HG03442 (cell line): Measurements from ENCODE around the gene SMAD4.
A peak's percentile ranks its signal among the peaks of the same experiment; 100 is the strongest.
"Not testable (repeated sequence)": the region's sequence is repeated elsewhere in the genome, so short reads cannot be mapped to it uniquely, and the experiment has no call there.

Source experiments
- ATAC-seq: cut with Tn5 transposase; IDR thresholded peaks from one replicate; pipeline ENCODE4 v1.9.1; 2021; ENCODE audit warnings: mild to moderate bottlenecking, moderate library complexity; ENCODE audit not compliant: unreplicated experiment

Gene SMAD4

DNA sequence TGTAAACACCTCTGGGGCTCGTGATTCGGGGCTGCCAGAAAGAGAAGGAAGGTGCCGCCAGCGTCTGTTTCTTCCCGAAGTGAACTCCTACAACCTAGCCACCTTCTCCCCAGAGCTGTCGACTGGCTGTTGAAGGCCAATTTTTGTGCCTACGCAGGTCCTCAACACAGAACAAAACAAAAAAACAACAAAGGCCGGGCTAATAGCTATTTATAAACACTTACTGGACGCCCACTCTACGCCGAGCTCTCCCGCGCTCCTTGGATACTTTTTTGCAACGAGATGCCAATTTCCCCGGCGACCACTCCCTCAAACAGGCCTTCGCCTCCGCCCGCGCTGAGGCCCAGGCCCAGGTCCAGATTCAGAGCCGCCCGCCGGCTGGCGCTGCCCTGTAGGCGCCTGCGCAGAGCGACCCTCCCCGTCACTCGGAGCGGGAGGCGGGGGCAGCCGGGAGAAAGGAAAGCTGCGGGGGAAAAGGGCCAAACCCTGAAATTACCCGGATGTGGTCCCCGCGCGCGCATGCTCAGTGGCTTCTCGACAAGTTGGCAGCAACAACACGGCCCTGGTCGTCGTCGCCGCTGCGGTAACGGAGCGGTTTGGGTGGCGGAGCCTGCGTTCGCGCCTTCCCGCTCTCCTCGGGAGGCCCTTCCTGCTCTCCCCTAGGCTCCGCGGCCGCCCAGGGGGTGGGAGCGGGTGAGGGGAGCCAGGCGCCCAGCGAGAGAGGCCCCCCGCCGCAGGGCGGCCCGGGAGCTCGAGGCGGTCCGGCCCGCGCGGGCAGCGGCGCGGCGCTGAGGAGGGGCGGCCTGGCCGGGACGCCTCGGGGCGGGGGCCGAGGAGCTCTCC, at the start of gene SMAD4:
TSS of gene SMAD4 (plus strand) at position 520 of the 843 bp plus-strand sequence. CDS start 16,834 bp downstream, outside the sequence.
- peak; percentile 72 for ATAC-seq

DNA sequence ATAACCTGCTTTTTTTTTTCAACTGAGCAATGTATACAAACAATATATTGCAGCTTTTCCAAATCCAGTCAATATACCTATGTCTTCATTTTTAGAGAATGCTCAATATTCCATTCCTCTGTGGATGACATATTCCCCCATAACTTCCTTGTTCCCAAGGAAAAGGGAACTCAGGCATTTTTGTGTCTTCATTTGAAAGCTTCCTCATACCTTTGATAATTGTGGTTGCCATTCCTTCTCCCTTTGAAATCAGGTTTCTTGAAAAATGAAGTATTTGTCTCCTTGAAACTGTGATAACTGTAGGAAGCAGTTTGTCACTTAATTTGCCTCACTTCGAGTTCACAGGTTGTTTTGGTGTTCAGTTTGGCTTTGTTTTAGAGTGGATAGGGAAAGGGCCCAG, 48.6 kb upstream of the SMAD4 start:
- no peak for ATAC-seq

DNA sequence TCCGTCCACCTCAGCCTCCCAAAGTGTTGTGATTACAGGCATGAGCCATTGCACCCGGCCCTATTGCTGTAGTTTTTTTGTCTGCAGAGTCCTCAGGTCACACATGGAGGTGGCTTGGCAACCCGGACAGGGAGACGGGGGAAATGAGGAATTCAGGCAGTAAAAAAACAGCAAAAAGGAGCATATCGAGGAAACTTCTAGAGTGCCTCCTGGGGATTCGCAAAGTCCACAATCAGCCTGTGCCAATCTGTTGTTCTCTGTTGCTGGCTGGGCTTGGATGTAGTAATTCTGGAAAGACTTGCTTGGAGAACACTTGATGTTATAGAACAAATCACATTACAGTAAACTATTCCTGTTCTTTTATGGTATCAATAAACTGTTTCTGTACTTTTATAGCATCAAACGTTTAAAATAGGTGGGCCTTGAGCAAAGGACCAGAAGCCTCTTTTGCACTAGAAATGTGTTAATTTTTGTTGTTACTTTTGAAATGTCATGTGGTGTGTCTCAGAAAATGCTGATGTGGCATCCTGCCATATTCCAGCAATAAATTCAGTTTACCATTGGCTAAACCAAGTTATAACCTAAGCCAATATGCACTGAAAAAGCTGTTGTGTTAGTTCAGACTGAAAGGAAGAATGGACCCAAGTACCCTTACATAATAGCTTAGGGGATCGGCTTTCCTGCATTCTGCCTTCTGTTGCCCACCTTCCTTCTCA, 47.8 kb upstream of the SMAD4 start:
- no peak for ATAC-seq

DNA sequence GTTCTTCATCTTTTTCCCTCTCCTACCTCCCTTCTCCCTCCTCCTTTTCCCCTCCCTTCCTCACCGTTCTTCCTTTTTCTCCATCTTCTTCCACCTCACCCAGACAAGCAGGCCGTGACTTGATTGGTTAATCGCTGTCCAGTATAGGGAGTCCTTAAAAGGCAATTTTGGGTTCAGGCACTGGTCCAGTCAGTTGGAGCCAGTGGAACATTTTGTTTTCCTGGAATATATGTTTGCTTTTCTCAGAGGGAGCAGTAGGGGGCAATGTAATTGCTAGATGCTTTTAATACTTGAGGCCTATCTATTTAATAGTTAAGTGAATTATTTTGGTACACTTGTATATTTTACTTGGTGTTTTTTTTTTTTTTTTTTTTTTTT, 47.2 kb upstream of the SMAD4 start:
- ATAC-seq: no peak

DNA sequence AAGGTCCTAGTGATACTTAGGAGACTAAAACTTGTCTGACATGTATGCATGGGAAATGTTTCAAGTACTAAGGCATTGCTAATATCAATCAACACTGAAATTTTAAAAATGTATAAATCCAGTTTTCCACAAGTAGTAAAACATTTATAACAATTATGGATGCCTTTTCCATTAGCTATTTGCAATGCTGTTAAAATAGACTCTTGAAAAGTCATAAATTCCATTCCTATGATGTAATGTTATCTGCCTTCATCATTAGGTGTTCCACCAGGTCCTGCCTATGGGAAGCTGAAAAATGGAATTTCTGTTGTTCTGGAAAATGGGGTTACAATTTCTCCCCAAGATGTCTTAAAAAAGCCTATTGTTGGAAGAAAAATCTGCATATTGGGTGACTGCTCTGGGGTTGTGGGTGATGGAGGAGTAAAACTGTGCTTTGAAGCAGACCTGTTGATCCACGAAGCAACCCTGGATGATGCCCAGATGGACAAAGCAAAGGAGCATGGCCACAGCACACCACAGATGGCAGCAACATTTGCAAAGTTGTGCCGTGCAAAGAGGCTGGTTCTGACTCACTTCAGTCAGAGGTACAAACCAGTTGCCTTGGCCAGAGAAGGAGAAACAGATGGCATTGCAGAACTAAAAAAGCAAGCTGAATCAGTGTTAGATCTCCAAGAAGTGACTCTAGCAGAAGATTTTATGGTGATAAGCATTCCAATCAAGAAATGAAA, 43.5 kb upstream of the SMAD4 start:
- ATAC-seq: no peak

DNA sequence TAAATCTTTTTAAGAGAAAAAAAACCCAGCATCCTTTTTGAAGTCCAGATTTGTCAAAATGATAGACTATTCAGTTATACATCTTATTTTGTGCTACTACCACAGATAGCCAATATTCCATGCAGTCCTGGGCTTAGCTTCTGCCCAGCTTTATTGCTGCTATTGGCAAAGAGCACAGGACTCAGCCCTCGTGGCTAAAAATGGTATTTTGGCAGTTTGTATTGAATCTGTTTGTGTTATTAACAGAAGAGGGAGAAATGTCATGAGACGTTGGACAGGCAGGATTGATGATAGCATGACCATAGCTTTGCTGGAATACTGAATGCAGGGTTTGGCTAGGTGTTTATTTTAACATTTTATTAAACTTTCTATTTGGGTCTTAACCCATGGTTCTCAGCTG, 42.8 kb upstream of the SMAD4 start:
- no peak for ATAC-seq

DNA sequence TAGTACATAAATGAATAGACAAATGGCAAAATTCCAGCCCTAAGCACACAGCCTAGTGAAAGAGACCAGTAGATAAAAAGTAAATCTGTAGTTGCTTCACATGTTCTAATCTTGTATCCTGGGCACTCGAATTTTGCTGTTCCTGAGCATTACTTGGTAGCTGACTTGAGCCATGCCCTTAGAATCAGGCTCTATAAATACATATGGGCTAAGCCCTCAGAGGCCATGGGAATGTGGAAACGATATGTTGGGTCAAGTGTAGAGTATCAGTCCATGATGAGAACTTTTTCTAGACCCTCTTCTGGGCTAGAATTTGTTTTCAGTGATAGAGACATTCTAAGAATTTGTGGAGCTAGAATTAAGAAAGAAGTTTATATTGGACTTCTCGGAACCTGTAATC, 40.3 kb upstream of the SMAD4 start:
- no peak for ATAC-seq

DNA sequence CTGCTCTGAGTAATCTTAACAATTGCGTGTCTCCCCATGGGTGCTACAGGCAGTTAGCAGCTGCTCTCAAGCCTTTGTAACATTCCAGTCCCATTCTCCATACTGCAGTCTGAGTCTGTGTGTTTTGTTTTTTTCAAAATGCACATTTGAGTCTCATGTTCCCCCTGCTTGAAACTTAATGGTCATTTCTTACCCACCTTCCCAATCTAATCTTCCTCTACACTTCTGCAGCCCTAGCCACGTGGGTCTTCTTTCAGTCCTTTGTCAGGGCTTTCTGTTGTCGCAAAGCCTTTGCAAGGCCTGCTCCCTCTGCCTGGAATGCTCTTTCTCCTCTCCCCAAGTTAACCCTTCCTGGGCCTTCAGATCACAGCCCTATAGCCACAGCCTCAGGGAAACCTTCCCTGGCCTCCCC, 37.7 kb upstream of the SMAD4 start:
- ATAC-seq: no peak

DNA sequence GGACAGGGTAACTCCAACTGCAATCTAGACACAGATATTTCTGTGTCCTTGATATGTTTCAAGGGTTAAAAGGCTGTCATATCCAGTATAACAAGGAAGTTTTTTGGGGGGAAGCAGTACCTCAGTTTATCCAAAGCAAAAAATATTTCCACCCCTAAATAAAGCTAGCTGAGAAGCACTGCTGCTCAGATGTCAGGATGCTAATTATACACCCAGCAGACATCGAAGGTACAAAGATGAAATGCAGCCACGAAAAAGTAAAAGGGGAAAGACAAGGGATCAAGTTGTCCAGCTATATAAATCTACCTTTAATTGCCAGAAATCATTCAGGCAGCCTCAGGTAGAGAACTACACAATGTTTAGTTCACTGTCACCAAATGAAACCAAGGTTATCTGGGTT, 36.0 kb upstream of the SMAD4 start:
- no peak for ATAC-seq

DNA sequence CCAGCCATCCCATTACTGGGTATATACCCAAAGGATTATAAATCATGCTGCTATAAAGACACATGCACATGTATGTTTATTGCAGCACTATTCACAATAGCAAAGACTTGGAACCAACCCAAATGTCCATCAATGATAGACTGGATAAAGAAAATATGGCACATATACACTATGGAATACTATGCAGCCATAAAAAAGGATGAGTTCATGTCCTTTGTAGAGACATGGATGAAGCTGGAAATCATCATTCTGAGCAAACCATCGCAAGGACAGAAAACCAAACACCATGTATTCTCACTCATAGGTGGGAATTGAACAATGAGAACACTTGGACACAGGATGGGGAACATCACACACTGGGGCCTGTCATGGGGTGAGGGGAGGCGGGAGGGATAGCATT, 26.8 kb upstream of the SMAD4 start:
- ATAC-seq: not testable (repeated sequence)

DNA sequence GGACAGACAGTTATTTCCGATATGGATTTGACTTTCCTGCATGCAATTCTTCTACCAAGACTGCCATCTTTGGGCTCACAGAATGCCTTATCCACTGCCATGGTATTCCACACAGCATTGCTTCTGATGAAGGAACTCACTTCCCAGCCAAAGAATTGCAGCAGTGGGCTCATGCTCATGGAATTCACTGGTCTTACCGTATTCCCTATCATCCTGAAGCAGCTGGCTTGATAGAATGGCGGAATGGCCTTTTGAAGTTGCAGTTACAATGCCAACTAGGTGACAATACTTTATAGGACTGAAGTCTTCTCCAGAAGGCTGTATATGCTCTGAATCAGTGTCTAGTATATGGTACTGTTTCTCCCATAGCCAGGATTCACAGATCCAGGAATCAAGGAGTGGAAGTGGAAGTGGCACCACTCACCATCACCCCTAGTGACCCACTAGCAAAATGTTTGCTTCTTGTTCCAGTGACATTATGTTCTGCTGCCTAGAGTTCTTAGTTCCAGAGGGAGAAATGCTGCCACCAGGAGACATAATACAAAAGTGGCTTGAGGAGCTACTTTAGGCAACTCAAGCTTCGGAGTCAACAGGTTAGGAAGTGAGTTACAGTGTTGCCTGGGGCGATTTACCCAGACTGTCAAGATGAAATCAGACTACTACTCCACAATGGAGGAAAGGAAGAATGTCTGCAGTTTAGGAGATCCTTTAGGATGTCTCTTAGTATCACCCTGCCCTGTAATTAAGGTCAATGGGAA, 23.8 kb upstream of the SMAD4 start:
- no peak for ATAC-seq

DNA sequence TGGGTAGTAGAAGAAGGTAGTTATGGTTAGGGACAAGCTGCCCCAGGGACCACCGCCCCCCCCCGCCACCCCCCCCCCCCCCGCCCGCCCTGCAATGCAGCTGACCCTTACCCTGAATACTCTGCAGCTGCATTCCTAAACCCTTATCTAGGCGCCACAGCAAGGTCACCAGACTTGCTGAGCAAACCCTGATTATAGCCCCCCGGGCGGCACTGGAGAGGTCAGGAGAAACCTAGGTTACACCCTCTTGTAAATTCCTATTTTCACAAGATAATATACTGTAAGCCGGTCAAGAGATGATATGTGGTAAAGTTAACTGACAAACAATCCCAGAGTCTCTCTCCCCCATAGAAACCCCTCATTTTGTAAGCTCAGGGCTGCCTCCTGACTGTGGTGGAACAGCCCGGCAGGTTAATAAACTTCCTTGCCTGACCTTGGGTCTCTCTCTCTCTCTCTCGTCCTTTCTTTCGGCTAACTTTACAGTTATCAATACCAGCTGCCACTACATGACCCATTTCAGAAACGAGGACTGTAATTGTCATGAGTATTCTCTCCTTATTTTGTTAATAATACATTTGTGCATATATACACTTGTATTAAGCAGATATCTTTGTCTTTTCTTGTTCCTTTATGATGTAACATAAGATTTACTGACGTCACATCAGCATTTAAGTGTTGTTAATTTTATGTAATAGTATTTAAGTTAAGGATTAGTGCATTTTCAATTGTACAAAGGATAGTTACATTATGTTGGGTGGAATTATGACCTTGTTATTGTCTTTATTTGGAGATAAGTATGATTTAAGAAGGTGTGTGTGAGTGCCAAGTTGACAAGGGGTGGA, 22.8 kb upstream of the SMAD4 start:
- ATAC-seq: no peak

DNA sequence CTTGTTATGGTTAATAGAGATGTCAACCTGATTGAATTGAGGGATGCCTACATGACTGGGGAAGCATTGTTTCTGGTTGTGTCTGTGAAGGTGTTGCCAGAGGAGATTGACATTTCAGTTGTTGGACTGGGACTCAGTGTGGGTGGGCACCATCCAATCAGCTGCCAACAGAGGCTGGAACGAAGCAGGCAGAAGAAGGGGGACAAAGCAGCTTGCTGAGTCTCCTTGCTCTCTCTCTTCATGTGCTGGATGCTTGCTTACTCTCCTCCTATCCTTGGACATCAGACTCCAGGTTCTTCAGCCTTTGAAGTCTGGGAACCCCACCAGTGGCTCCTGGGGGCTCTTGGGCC, 22.2 kb upstream of the SMAD4 start:
- ATAC-seq: no peak

DNA sequence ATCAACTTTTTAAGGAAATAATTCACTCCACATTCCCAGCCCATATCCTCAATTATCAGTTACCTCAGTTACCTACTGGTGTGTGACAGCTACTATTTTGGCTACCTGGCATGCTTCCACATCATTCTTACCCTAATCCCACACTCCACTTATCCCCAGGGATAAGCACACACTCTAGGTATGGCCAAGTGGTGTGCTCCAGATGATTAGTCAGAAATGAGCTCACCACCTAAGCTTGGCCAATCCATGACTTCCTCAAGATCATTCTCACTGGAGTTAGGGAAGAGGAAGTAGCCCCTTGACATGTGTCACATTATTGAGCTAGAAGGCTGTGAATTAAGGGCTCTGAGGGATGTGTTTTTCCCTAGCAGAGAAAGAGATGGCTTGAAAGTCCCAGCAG, 20.9 kb upstream of the SMAD4 start:
- no peak for ATAC-seq

DNA sequence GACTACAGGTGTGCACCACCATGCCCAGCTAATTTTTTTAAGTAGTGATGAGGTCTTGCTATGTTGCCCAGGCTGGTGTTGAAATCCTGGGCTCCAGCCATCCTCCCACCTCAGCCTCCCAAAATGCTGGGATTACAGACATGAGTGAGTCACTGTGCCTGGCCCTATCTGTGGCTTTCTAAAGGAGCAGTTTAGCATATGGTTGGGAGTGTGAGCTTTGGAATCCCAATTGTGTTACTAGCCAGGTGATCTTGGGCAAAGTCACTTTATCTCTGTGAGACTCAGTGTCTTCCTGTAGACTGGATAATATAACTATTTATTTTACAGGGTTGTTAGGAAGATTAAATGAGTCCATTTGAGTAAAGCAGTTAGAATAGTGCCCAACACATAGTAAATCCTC, 19.8 kb upstream of the SMAD4 start:
- ATAC-seq: no peak

DNA sequence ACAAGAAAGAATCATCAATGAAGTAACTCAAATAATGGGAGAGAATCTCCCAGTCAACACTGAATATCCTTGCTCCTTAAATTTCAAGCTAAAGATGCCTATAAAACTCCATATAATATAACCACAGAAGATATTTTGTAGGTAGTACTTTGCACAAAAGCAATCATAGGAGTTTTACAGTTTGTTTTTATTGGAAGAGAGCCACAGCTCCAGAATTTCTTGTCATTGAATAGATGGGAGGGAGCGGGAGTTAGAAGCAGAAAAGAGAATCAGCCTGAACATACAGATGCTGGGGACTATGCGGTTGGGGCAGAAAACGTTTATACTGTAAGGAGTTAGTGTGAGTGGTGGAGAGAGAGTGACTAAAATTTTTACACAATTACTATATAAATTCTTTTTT, 18.3 kb upstream of the SMAD4 start:
- no peak for ATAC-seq

DNA sequence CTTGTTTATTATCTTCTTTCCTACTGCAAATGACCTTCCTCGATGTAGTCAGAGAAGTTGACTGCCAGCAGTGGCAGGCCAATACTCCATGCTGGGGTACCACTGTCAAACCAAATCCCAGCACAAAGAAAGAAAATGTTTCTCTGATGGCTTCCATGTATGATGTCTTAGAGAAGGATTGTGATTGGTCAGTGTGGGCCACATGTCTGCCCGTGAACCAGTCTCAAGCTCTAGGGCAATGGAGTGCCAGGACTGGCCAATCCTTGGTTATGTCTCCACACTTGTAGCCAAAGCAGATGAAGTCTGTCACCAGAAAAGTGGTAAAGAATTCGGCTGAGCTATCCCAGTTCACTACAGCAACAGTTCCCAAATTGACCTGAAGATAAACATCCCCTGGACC, 17.6 kb upstream of the SMAD4 start:
- no peak for ATAC-seq

DNA sequence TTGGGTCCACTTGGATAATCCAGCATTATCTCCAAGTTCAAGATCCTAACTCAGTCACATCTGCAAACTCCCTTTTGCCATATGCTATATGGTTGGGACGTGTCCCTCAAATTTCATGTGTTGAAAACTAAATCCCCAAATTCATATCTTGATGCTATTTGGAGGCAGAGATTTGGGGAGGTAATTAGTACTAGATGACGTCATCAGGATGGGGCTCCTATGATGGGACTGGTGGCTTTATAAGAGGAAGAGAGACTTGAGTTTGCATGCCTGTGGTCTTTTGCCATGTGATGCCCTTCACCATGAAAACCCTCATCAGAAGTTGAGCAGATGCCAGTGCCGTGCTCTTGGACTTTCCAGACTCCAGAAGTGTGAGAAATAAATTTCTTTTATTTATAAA, 16.8 kb upstream of the SMAD4 start:
- ATAC-seq: no peak

DNA sequence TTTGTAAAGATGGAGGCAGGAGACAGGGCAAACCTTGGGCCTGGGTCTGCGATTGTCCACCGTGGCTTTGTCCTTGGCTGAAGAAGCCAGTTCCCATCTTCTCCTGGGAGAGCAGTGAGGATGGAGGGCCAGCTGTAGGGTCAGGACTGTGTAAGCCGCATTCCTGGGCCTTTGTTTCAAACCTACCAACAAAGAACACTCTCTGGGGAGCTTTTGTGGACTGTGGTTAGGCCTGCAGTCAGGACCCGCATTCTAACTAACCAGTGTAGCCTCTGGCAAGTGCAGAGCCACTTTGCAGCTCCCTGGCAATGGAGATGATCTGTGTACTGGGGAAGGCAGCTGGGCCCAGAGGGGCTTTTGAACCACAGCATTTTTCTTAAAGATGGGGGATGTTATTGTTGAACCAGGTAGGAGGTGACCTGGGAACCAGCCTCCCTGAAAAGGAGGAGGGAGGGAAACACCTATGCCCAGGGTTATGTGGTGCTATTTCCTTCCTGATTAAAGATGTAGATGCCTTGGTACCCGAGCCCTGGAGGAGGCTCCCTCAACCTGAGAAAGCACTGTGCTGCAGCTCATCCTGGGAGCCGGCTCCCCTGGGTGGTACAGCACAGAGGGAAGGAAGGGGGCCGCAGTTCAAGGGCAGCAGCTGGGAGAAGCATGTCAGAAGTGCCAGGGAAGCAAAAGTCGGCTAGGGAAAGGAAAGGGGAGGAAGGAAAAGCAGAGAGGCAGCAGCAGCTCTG, 12.7 kb upstream of the SMAD4 start:
- ATAC-seq: no peak

DNA sequence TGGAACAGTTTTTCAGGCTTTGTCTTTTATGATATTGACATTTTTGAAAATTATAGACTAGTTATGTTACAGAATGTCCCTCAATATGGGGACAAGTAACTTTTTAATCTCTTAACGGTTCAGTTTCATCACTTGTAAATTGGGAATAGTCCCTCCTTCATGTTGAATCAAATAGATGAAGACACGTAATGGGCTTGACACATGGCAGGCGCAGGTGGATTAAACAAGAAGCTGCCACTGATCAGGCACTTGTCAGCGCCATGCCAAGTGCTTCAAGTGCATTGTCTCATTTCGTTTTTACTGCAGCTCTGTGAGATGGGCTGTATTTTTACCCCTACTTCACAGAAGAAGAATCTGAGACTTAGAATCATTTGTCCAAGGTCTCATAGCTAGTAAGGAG, 9.5 kb upstream of the SMAD4 start:
- no peak for ATAC-seq
